Measurements from ENCODE around the gene OR51B2.
"Not testable (repeated sequence)": the region's sequence is repeated elsewhere in the genome, so short reads cannot be mapped to it uniquely, and the experiment has no call there.

Gene OR51B2

GRCh38 chr11:5300251-5300650, 23.8 kb downstream of the OR51B2 start:
- Histone ChIP-seq H3K9me3 (ENCODE audit: control insufficient read depth, insufficient read depth, low read length) (no peaks in the 10 kb centered on the region), H4K20me1 (ENCODE audit: control insufficient read depth, insufficient read depth, low read depth, low read length) (no peaks in the 10 kb centered on the region), H3K9me2 (replicated peaks; ENCODE audit: control insufficient read depth, low read length) (no peaks in the 10 kb centered on the region), H3K79me2 (ENCODE audit: control insufficient read depth, low read length) (no peaks in the 10 kb centered on the region), H3K36me3 (ENCODE audit: control insufficient read depth, low read length) (no peaks in the 10 kb centered on the region), H3F3A (ENCODE audit: control insufficient read depth, insufficient read depth) (no peaks in the 10 kb centered on the region), H3K4me2 (ENCODE audit: low read length) (no peak overlapping the region), H3K27ac (ENCODE audit: low read depth, low read length) (no peak overlapping the region), H3K4me1 (ENCODE audit: control insufficient read depth, low read length) (no peaks in the 10 kb centered on the region), H3K4me3 (ENCODE audit: low read length) (no peak overlapping the region), H3K27me3 (ENCODE audit: control insufficient read depth, low read length) (no peaks in the 10 kb centered on the region)
- TF ChIP-seq EZH2phosphoT487 (IDR thresholded peaks at IDR 0.05; ENCODE audit: borderline replicate concordance, low read length) = no peak
- TF ChIP-seq CTCF (IDR thresholded peaks at IDR 0.05; ENCODE audit: low read depth, low read length, poor library complexity, severe bottlenecking) = no peak

GRCh38 chr11:5298451-5298850, 25.6 kb downstream of the OR51B2 start:
- Histone ChIP-seq H3K9me2 (replicated peaks; ENCODE audit: control insufficient read depth, low read length) (no peaks in the 10 kb centered on the region), H3K27me3 (ENCODE audit: control insufficient read depth, low read length) (no peaks in the 10 kb centered on the region), H3K4me1 (ENCODE audit: control insufficient read depth, low read length) (no peaks in the 10 kb centered on the region), H4K20me1 (ENCODE audit: control insufficient read depth, insufficient read depth, low read depth, low read length) (no peaks in the 10 kb centered on the region), H3K79me2 (ENCODE audit: control insufficient read depth, low read length) (no peaks in the 10 kb centered on the region), H3K4me2 (ENCODE audit: low read length) (no peak overlapping the region), H3K27ac (ENCODE audit: low read depth, low read length) (no peak overlapping the region), H3K36me3 (ENCODE audit: control insufficient read depth, low read length) (no peaks in the 10 kb centered on the region), H3K4me3 (ENCODE audit: low read length) (no peak overlapping the region), H3F3A (ENCODE audit: control insufficient read depth, insufficient read depth) (no peaks in the 10 kb centered on the region), H3K9me3 (ENCODE audit: control insufficient read depth, insufficient read depth, low read length) (no peaks in the 10 kb centered on the region)
- TF ChIP-seq EZH2phosphoT487 (IDR thresholded peaks at IDR 0.05; ENCODE audit: borderline replicate concordance, low read length) (no peak), CTCF (IDR thresholded peaks at IDR 0.05; ENCODE audit: low read depth, low read length, poor library complexity, severe bottlenecking) (no peak)

- no peaks in the 10 kb centered on the region for H3K36me3 ChIP-seq (ENCODE audit: control insufficient read depth, low read length)
- no peaks in the 10 kb centered on the region for H3K9me2 ChIP-seq (replicated peaks; ENCODE audit: control insufficient read depth, low read length)
- TF ChIP-seq CTCF (IDR thresholded peaks at IDR 0.05; ENCODE audit: low read depth, low read length, poor library complexity, severe bottlenecking) = no peak
- TF ChIP-seq EZH2phosphoT487 (IDR thresholded peaks at IDR 0.05; ENCODE audit: borderline replicate concordance, low read length) = no peak
- H3K79me2 ChIP-seq (ENCODE audit: control insufficient read depth, low read length) = no peaks in the 10 kb centered on the region
- H3K27ac ChIP-seq (ENCODE audit: low read depth, low read length) = no peak overlapping the region
- no peaks in the 10 kb centered on the region for H3K9me3 ChIP-seq (ENCODE audit: control insufficient read depth, insufficient read depth, low read length)
- no peaks in the 10 kb centered on the region for H3K27me3 ChIP-seq (ENCODE audit: control insufficient read depth, low read length)
- H3K4me1 ChIP-seq (ENCODE audit: control insufficient read depth, low read length) = no peaks in the 10 kb centered on the region
- H4K20me1 ChIP-seq (ENCODE audit: control insufficient read depth, insufficient read depth, low read depth, low read length) = no peaks in the 10 kb centered on the region
- H3K4me3 ChIP-seq (ENCODE audit: low read length) = no peak overlapping the region
- no peaks in the 10 kb centered on the region for H3F3A ChIP-seq (ENCODE audit: control insufficient read depth, insufficient read depth)
- H3K4me2 ChIP-seq (ENCODE audit: low read length) = no peak overlapping the region
Measured at GRCh38 chr11:5297721-5298323, 26.3 kb downstream of the OR51B2 start.

- not testable (repeated sequence) for H3K27ac ChIP-seq (ENCODE audit: low read depth, low read length); H3K9me2 ChIP-seq (replicated peaks; ENCODE audit: control insufficient read depth, low read length); H4K20me1 ChIP-seq (ENCODE audit: control insufficient read depth, insufficient read depth, low read depth, low read length); H3K9me3 ChIP-seq (ENCODE audit: control insufficient read depth, insufficient read depth, low read length); H3K27me3 ChIP-seq (ENCODE audit: control insufficient read depth, low read length); H3K4me1 ChIP-seq (ENCODE audit: control insufficient read depth, low read length); H3K79me2 ChIP-seq (ENCODE audit: control insufficient read depth, low read length); H3K36me3 ChIP-seq (ENCODE audit: control insufficient read depth, low read length); H3F3A ChIP-seq (ENCODE audit: control insufficient read depth, insufficient read depth); H3K4me3 ChIP-seq (ENCODE audit: low read length); H3K4me2 ChIP-seq (ENCODE audit: low read length)
Measured at GRCh38 chr11:5294342-5294995, 29.6 kb downstream of the OR51B2 start.

Data from DOHH2 (cell line).